ENCODE data around the gene CRYGD. TPM values are rescaled to one million over a fixed set of nuclear protein-coding genes. Genes with fewer than 3 reads are reported as not detected.

Gene CRYGD
- polyA plus RNA-seq, 3 donors: not detected

- intact Hi-C loops (cut with micrococcal nuclease): no loop called here
- no peaks in the 10 kb centered on the region for H3K27me3 ChIP-seq (ENCODE audit: control insufficient read depth in 2 of 2, insufficient read depth in 2 of 2, low read length in 2 of 2)
- H3K79me2 ChIP-seq (ENCODE audit: insufficient read depth, low read length): no peaks in the 10 kb centered on the region
- no peak overlapping the region for H3K27ac ChIP-seq (ENCODE audit: low read depth in 1 of 2, low read length in 2 of 2)
- no CpG with 5 or more reads among the region's 1 CpG for WGBS (ENCODE audit: insufficient coverage)
- peak; percentile 8 to 27 (median 13) for DNase-seq
- no peaks in the 10 kb centered on the region for H4K20me1 ChIP-seq (ENCODE audit: insufficient read depth, low read length)
- no peak overlapping the region for H3K27ac Mint-ChIP-seq
- H3K4me1 Mint-ChIP-seq: peaks cover 5% of the 10 kb centered on the region
- no peak overlapping the region for H2AFZ ChIP-seq (ENCODE audit: insufficient read depth, low read depth, low read length, poor library complexity, severe bottlenecking)
- H3K9me3 ChIP-seq (replicated peaks in 1 of 2; ENCODE audit: control insufficient read depth in 1 of 2, insufficient read depth in 1 of 2, low read length in 2 of 2): peaks cover 0 to 4% of the 10 kb centered on the region in 2 donors
- no peaks in the 10 kb centered on the region for H3K4me1 ChIP-seq (ENCODE audit: control insufficient read depth in 1 of 2, insufficient read depth in 2 of 2, low read length in 2 of 2)
- no peak overlapping the region for H3K9ac ChIP-seq (ENCODE audit: insufficient read depth, low read length, poor library complexity, severe bottlenecking)
- peaks cover 10 to 20% (median 15%) of the 10 kb centered on the region in 7 donors for H3K9me3 Mint-ChIP-seq
- no peak for TF ChIP-seq CTCF (IDR thresholded peaks at IDR 0.05)
- H3K36me3 Mint-ChIP-seq: no peaks in the 10 kb centered on the region
- no peak overlapping the region for H3K4me2 ChIP-seq (replicated peaks; ENCODE audit: extremely low read depth, low read length, poor library complexity, severe bottlenecking)
- H3K4me3 Mint-ChIP-seq: no peak overlapping the region
- H3K4me3 ChIP-seq (replicated peaks in 1 of 3; ENCODE audit: low read depth in 2 of 3, low read length in 3 of 3): no peak overlapping the region
- no peaks in the 10 kb centered on the region for H3K36me3 ChIP-seq (replicated peaks in 1 of 2; ENCODE audit: control insufficient read depth in 1 of 2, insufficient read depth in 2 of 2, low read length in 2 of 2)
- peaks cover 0 to 1% (median 0%) of the 10 kb centered on the region in 3 donors for H3K27me3 Mint-ChIP-seq (ENCODE audit: low read depth in 3 of 3)
These were observed 26.6 kb upstream of the CRYGD start for GRCh38 chr2:208150956-208151355.

GRCh38 chr2:208150094-208150493, 25.8 kb upstream of the CRYGD start:
- Histone ChIP-seq H3K9me3 (replicated peaks in 1 of 2; ENCODE audit: control insufficient read depth in 1 of 2, insufficient read depth in 1 of 2, low read length in 2 of 2) (peaks cover 0 to 4% of the 10 kb centered on the region in 2 donors), H3K4me2 (replicated peaks; ENCODE audit: extremely low read depth, low read length, poor library complexity, severe bottlenecking) (no peak overlapping the region), H3K36me3 (replicated peaks in 1 of 2; ENCODE audit: control insufficient read depth in 1 of 2, insufficient read depth in 2 of 2, low read length in 2 of 2) (no peaks in the 10 kb centered on the region), H3K4me3 (replicated peaks in 1 of 3; ENCODE audit: low read depth in 2 of 3, low read length in 3 of 3) (no peak overlapping the region), H3K27me3 (ENCODE audit: control insufficient read depth in 2 of 2, insufficient read depth in 2 of 2, low read length in 2 of 2) (no peaks in the 10 kb centered on the region), H4K20me1 (ENCODE audit: insufficient read depth, low read length) (no peaks in the 10 kb centered on the region), H3K79me2 (ENCODE audit: insufficient read depth, low read length) (no peaks in the 10 kb centered on the region), H3K4me1 (ENCODE audit: control insufficient read depth in 1 of 2, insufficient read depth in 2 of 2, low read length in 2 of 2) (no peaks in the 10 kb centered on the region), H2AFZ (ENCODE audit: insufficient read depth, low read depth, low read length, poor library complexity, severe bottlenecking) (no peak overlapping the region), H3K9ac (ENCODE audit: insufficient read depth, low read length, poor library complexity, severe bottlenecking) (no peak overlapping the region), H3K27ac (ENCODE audit: low read depth in 1 of 2, low read length in 2 of 2) (no peak overlapping the region)
- intact Hi-C loops (cut with micrococcal nuclease): no loop called here
- peaks cover 5% of the 10 kb centered on the region for H3K4me1 Mint-ChIP-seq
- DNase-seq: no peak
- H3K36me3 Mint-ChIP-seq: no peaks in the 10 kb centered on the region
- no peak overlapping the region for H3K4me3 Mint-ChIP-seq
- H3K27ac Mint-ChIP-seq: no peak overlapping the region
- peaks cover 0 to 1% (median 0%) of the 10 kb centered on the region in 3 donors for H3K27me3 Mint-ChIP-seq (ENCODE audit: low read depth in 3 of 3)
- peaks cover 10 to 20% (median 15%) of the 10 kb centered on the region in 7 donors for H3K9me3 Mint-ChIP-seq
- no peak for TF ChIP-seq CTCF (IDR thresholded peaks at IDR 0.05)
